T-helper 2 cell treated with Interferon-gamma antibody and Interleukin-4, amounts not matched to agents 100 ng/mL and 5 ng/mL, for 36 hours (primary cell): ENCODE measurements around the gene KCNQ1OT1. TPM values are rescaled to one million over a fixed set of nuclear protein-coding genes. Genes with fewer than 3 reads are reported as not detected.

Source experiments
- intact Hi-C: fragments of 100-400 bp; cut with micrococcal nuclease; formaldehyde crosslinking; loops from one replicate; pipeline ENCODE4 v1.15.1; 2023
- total RNA-seq: library from RNA; stranded (reverse); gene quantifications from 2 replicates; pipeline ENCODE4 v1.2.3, GENCODE V29; 2022

Gene KCNQ1OT1
- total RNA-seq, 1 donor from 2014 or later: 0.48 TPM

DNA sequence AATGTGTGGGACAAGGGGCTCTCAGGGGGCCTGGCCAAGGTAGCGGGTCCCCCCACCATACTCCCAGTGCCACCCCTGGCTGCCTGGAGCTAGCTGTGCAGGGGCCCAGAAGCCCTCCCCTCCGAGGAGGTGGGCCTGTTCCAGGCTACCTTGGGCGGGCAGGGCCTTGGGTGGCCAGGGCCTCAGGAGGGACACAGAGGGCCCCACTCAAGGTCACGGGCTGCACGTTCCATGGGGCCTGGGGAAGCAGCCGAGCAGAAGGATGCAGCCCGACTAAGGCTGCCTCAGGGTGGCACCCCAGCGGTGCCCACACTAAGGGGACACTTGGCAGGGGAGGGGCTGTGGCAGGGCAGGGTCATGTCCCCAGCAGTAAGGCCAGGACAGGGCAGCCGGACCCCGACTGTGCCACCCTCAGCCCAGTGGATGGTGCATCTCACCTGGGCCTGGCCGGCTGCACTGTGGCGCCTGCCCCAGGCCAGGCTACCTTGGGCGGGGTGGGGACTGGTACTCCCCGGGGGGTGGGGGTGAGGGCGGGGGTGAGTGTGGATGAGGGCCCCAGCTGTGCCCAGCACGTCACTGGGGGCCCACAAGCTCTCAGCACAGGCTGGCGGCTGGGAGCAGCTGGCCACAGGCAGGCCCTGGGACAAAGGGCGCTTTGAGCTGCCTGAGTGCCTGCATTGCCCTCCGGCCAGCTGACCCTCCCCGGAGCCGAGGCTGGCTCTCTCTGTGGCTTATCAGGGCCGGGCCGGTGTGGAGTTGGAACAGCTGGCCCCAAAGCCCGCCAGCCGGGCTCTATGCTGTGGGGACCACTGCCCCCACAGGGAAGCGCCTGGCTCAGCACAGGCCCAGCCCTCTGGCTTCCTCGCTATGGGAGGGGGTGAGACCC, 137.9 kb downstream of the KCNQ1OT1 start:
- intact Hi-C loops: no loop called here

DNA sequence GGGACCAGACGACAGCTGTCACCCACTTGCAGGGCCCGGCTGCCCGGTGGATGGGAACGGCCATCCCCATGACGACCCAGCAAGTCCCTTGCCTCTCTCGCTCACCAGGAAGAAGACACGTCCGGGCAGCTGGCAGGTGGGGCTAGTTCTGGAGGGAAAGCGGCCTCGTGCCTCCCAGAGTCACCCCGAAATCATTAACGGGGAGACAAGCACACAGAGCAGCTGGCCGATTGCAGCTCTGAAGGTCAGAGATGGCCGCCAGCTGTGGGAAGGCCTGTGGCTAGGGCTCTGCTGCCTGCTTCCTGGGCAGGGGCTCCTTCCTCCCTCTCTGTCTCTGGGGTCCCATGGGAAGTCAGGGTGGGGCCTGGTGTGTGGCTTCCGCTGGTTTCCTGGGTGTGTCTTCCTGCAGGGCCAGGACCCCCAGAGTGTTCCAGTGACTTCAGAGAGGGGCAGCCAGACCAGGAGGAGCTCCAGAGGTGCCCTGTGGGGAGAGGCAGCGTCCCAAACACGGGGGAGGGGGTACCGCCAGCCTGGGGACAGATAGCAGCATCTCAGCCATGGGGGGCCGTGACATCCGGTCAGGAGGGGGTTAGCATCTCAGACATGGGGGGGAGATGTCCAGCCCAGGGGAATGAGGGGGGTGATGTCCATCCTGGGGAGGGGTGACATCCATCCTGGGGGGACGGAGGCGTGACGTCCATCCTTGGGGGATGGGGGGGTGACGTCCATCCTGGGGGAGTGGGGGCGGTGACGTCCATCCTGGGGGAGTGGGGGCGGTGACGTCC, 140.1 kb downstream of the KCNQ1OT1 start:
- intact Hi-C loops: no loop called here

- intact Hi-C loops: no loop called here
Measured at GRCh38 chr11:2558861-2559526, 140.8 kb downstream of the KCNQ1OT1 start.

GRCh38 chr11:2558397-2558796, 141.4 kb downstream of the KCNQ1OT1 start:
- intact Hi-C loops: no loop called here

Other genes starting within 250 kb of the KCNQ1OT1 start
- gene CDKN1C, start 185.8 kb upstream of the KCNQ1OT1 start, total RNA-seq: 0.39 and 0.52 TPM in 2 replicates
- gene PHLDA2, start 229.4 kb upstream of the KCNQ1OT1 start, total RNA-seq: 4.1 and 6.3 TPM in 2 replicates